Measurements from ENCODE around the gene PRDM11. TPM values are rescaled to one million over a fixed set of nuclear protein-coding genes. Genes with fewer than 3 reads are reported as not detected.
A peak's percentile ranks its signal among the peaks of the same experiment; 100 is the strongest.

Gene PRDM11
- total RNA-seq, 2 experiments from 2014 or later, result 0.78 to 0.85 TPM

- Mint-ChIP-seq H3K9me3 (no peaks in the 10 kb centered on the region), H3K4me3 (no peak overlapping the region), H3K27ac (no peak overlapping the region), H3K36me3 (ENCODE audit: low read depth) (no peaks in the 10 kb centered on the region), H3K27me3 (peaks cover 11% of the 10 kb centered on the region), H3K4me1 (peaks cover 3% of the 10 kb centered on the region)
- peak; percentile 26 for DNase-seq
- CTCF ChIA-PET, result interaction anchor here (0.7 to 1.6 kb wide), 6 partner anchors 8 to 81 kb away, joined by 3 to 8 read pairs (median 4); no protein-coding TSS in a partner anchor
- POLR2A ChIA-PET, result no interaction called here
Measured at GRCh38 chr11:45252134-45252856, 105.9 kb downstream of the PRDM11 start.

- Mint-ChIP-seq H3K27me3 (peaks cover 11% of the 10 kb centered on the region), H3K9me3 (no peaks in the 10 kb centered on the region), H3K27ac (no peak overlapping the region), H3K4me1 (peaks cover 3% of the 10 kb centered on the region), H3K36me3 (ENCODE audit: low read depth) (no peaks in the 10 kb centered on the region), H3K4me3 (no peak overlapping the region)
- ChIA-PET CTCF (interaction anchor here (0.7 to 1.6 kb wide), 8 partner anchors 9 to 80 kb away, joined by 3 to 8 read pairs (median 4); no protein-coding TSS in a partner anchor), POLR2A (no interaction called here)
- no peak for DNase-seq
Measured at GRCh38 chr11:45252877-45253276, 106.4 kb downstream of the PRDM11 start.

GRCh38 chr11:45253640-45254039 lies 107.2 kb downstream of the PRDM11 start:
- POLR2A ChIA-PET, result interaction anchor here (0.5 kb wide), 1 partner anchor 698 kb away, joined by 4 read pairs; no protein-coding TSS in a partner anchor
- no peaks in the 10 kb centered on the region for H3K36me3 Mint-ChIP-seq (ENCODE audit: low read depth)
- H3K9me3 Mint-ChIP-seq, result no peaks in the 10 kb centered on the region
- DNase-seq, result no peak
- no peak overlapping the region for H3K4me3 Mint-ChIP-seq
- H3K4me1 Mint-ChIP-seq, result peaks cover 3% of the 10 kb centered on the region
- CTCF ChIA-PET, result interaction anchor here (1.0 to 1.6 kb wide), 3 partner anchors 11 to 17 kb away, joined by 3 to 4 read pairs (median 4); no protein-coding TSS in a partner anchor
- H3K27me3 Mint-ChIP-seq, result peaks cover 18% of the 10 kb centered on the region
- no peak overlapping the region for H3K27ac Mint-ChIP-seq

GRCh38 chr11:45254070-45254469 lies 107.6 kb downstream of the PRDM11 start:
- Mint-ChIP-seq H3K9me3 (no peaks in the 10 kb centered on the region), H3K4me1 (peaks cover under 1% of the 10 kb centered on the region), H3K36me3 (ENCODE audit: low read depth) (no peaks in the 10 kb centered on the region), H3K27ac (no peak overlapping the region), H3K27me3 (peaks cover 14% of the 10 kb centered on the region), H3K4me3 (no peak overlapping the region)
- POLR2A ChIA-PET, result interaction anchor here (0.5 kb wide), 1 partner anchor 697 kb away, joined by 4 read pairs; no protein-coding TSS in a partner anchor
- DNase-seq, result no peak
- CTCF ChIA-PET, result interaction anchor here (1.0 to 1.1 kb wide), 2 partner anchors 10 to 13 kb away, joined by 4 read pairs; no protein-coding TSS in a partner anchor

GRCh38 chr11:45258982-45259530 lies 112.6 kb downstream of the PRDM11 start:
- Mint-ChIP-seq H3K4me3 (no peak overlapping the region), H3K9me3 (no peaks in the 10 kb centered on the region), H3K27me3 (peaks cover 18% of the 10 kb centered on the region), H3K36me3 (ENCODE audit: low read depth) (no peaks in the 10 kb centered on the region), H3K27ac (no peak overlapping the region), H3K4me1 (no peaks in the 10 kb centered on the region)
- DNase-seq, result no peak
- ChIA-PET POLR2A (no interaction called here), CTCF (no interaction called here)

GRCh38 chr11:45259592-45259991 lies 113.2 kb downstream of the PRDM11 start:
- ChIA-PET POLR2A (no interaction called here), CTCF (no interaction called here)
- Mint-ChIP-seq H3K4me3 (no peak overlapping the region), H3K27ac (no peak overlapping the region), H3K36me3 (ENCODE audit: low read depth) (no peaks in the 10 kb centered on the region), H3K4me1 (no peaks in the 10 kb centered on the region), H3K27me3 (peaks cover 18% of the 10 kb centered on the region), H3K9me3 (no peaks in the 10 kb centered on the region)
- DNase-seq, result no peak

- Mint-ChIP-seq H3K27ac (no peak overlapping the region), H3K9me3 (no peaks in the 10 kb centered on the region), H3K4me1 (no peaks in the 10 kb centered on the region), H3K4me3 (no peak overlapping the region), H3K27me3 (peaks cover 18% of the 10 kb centered on the region), H3K36me3 (ENCODE audit: low read depth) (no peaks in the 10 kb centered on the region)
- CTCF ChIA-PET, result no interaction called here
- POLR2A ChIA-PET, result no interaction called here
- DNase-seq, result no peak
Measured at GRCh38 chr11:45260071-45260470, 113.6 kb downstream of the PRDM11 start.

- Mint-ChIP-seq H3K4me3 (no peak overlapping the region), H3K27ac (no peak overlapping the region), H3K27me3 (peaks cover 19% of the 10 kb centered on the region), H3K36me3 (ENCODE audit: low read depth) (no peaks in the 10 kb centered on the region), H3K4me1 (no peaks in the 10 kb centered on the region), H3K9me3 (no peaks in the 10 kb centered on the region)
- POLR2A ChIA-PET, result no interaction called here
- DNase-seq, result no peak
- CTCF ChIA-PET, result no interaction called here
Measured at GRCh38 chr11:45262900-45263299, 116.5 kb downstream of the PRDM11 start.

- ChIA-PET CTCF (interaction anchor here (1.4 kb wide), 1 partner anchor 10 kb away, joined by 4 read pairs; no protein-coding TSS in a partner anchor), POLR2A (no interaction called here)
- Mint-ChIP-seq H3K27me3 (peaks cover 15% of the 10 kb centered on the region), H3K36me3 (ENCODE audit: low read depth) (no peaks in the 10 kb centered on the region), H3K9me3 (no peaks in the 10 kb centered on the region), H3K4me1 (no peaks in the 10 kb centered on the region), H3K4me3 (no peak overlapping the region), H3K27ac (no peak overlapping the region)
- DNase-seq, result no peak
Measured at GRCh38 chr11:45263773-45264172, 117.3 kb downstream of the PRDM11 start.

GRCh38 chr11:45264839-45265515 lies 118.5 kb downstream of the PRDM11 start:
- Mint-ChIP-seq H3K36me3 (ENCODE audit: low read depth) (no peaks in the 10 kb centered on the region), H3K9me3 (no peaks in the 10 kb centered on the region)
- CTCF ChIA-PET, result interaction anchor here (1.0 to 1.4 kb wide), 2 partner anchors 12 to 154 kb away, joined by 4 read pairs; no protein-coding TSS in a partner anchor

GRCh38 chr11:45265969-45266675 lies 119.7 kb downstream of the PRDM11 start:
- Mint-ChIP-seq H3K27me3 (peaks cover 25% of the 10 kb centered on the region), H3K9me3 (no peaks in the 10 kb centered on the region), H3K36me3 (ENCODE audit: low read depth) (no peaks in the 10 kb centered on the region), H3K4me3 (no peak overlapping the region), H3K4me1 (no peaks in the 10 kb centered on the region), H3K27ac (no peak overlapping the region)
- POLR2A ChIA-PET, result no interaction called here
- CTCF ChIA-PET, result interaction anchor here (0.6 to 2.1 kb wide), 2 partner anchors 13 to 206 kb away, joined by 3 to 4 read pairs; no protein-coding TSS in a partner anchor
- DNase-seq, result no peak

More at GRCh38 chr11:45264839-45265515, 118.5 kb downstream of the PRDM11 start:
- POLR2A ChIA-PET, result no interaction called here
- no peaks in the 10 kb centered on the region for H3K4me1 Mint-ChIP-seq
- no peak overlapping the region for H3K4me3 Mint-ChIP-seq
- peaks cover 22% of the 10 kb centered on the region for H3K27me3 Mint-ChIP-seq
- no peak overlapping the region for H3K27ac Mint-ChIP-seq
- DNase-seq, result no peak

GRCh38 chr11:45266676-45267020 lies 120.2 kb downstream of the PRDM11 start:
- CTCF ChIA-PET, result interaction anchor here (0.6 to 2.1 kb wide), 2 partner anchors 13 to 206 kb away, joined by 3 to 4 read pairs; no protein-coding TSS in a partner anchor
- Mint-ChIP-seq H3K27me3 (peaks cover 30% of the 10 kb centered on the region), H3K36me3 (ENCODE audit: low read depth) (no peaks in the 10 kb centered on the region), H3K9me3 (no peaks in the 10 kb centered on the region), H3K4me3 (no peak overlapping the region), H3K4me1 (no peaks in the 10 kb centered on the region), H3K27ac (no peak overlapping the region)
- no peak for DNase-seq
- POLR2A ChIA-PET, result no interaction called here

- ChIA-PET POLR2A (no interaction called here), CTCF (interaction anchor here (2.1 kb wide), 1 partner anchor 14 kb away, joined by 4 read pairs; no protein-coding TSS in a partner anchor)
- DNase-seq, result peak; percentile 24
- Mint-ChIP-seq H3K27ac (no peak overlapping the region), H3K4me1 (no peaks in the 10 kb centered on the region), H3K4me3 (no peak overlapping the region), H3K9me3 (no peaks in the 10 kb centered on the region), H3K27me3 (peaks cover 31% of the 10 kb centered on the region), H3K36me3 (ENCODE audit: low read depth) (no peaks in the 10 kb centered on the region)
Measured at GRCh38 chr11:45267052-45267451, 120.6 kb downstream of the PRDM11 start.

All from activated CD4-positive, alpha-beta memory T cell treated with anti-CD3 and anti-CD28 coated beads, Interleukin-2, amount 10 ng/mL, durations not matched to agents 7 days and 5 days (primary cell).